ENCODE measurements around the gene CPNE6.

GRCh38 chr14:24076302-24076601, 4.9 kb downstream of the CPNE6 start:
- TF ChIP-seq CTCF (conservative IDR thresholded peaks at IDR 0.05; ENCODE audit: low read length) (no peak), EZH2phosphoT487 (IDR thresholded peaks at IDR 0.05; ENCODE audit: borderline replicate concordance, low read depth, low read length) (no peak)

All from OCI-LY7 (cell line).